SK-MEL-5 (cell line): ENCODE results near the gene SLC6A3. TPM values are rescaled to one million over a fixed set of nuclear protein-coding genes. Genes with fewer than 3 reads are reported as not detected.

ENCODE experiments used
- DNase-seq: peaks from one replicate; pipeline ENCODE4 v3.0.0-alpha.2; 2016; ENCODE audit warnings: low read depth, low spot score
- in situ Hi-C: cut with HindIII; loops from 2 replicates; pipeline ENCODE4 v1.10.0; 2016; ENCODE audit warnings: low sequenced_read_pairs, high pct_unique_total_duplicates, low pct_unique_long_range_greater_than_20kb
- total RNA-seq: library from RNA; depleted of rRNA; stranded (reverse); fragments of >200 nt; shearing (Covaris generic); gene quantifications from 2 replicates; pipeline ENCODE4 v1.2.3, GENCODE V29; 2014

Gene SLC6A3
- total RNA-seq, 1 experiment from 2014 or later, result not detected

DNA sequence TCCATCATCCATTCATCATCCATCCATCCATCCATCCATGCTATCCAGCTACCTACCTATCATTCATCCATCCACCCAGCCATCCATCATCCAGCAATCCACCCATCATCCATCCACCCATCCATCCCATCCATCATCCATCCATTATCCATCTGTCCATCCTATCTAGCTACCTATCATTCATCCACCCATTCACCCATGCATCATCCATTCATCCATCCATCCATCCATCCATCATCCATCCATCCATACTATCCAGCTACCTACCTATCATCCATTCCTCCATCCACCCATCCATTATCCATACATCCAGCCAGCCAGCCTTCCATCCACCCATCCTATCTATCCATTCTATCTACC, 26.3 kb downstream of the SLC6A3 start:
- in situ Hi-C loops, result no loop called here

GRCh38 chr5:1418238-1418920, 26.9 kb downstream of the SLC6A3 start:
- DNase-seq, result no peak
- in situ Hi-C loops, result no loop called here

More for the DNA sequence above, 26.3 kb downstream of the SLC6A3 start:
- DNase-seq, result no peak

DNA sequence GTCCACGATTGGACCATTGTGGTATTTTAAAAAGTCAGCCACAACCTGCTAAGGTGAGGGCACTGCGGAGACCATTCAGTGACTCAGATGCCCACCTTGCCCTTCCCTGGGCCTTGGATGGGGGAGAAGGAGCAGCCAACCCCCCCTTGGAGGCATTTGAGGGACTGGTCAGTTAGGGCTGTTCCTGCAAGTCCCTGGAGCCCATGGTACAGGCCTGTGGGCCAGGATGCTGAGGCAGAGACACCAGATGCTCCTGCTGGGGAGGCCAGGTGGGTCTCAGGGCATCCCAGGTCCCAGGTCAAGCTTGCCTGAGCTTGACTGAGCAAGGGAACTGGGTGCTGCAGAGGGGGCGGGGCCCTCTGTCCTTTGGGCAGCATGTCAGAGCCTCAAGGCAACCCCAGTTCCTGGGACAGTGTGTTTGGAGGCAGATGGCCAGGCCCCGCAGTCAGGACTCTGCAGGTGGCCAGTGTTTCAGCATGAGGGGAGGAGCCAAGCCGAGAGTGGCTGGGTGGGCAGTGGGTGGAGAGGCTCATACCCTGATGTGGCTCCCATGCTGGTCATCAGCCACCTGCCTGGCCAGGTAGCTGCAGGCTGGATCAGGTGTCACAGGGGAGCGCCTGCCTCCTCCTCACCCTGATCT, 27.5 kb downstream of the SLC6A3 start:
- no peak for DNase-seq
- in situ Hi-C loops, result no loop called here

DNA sequence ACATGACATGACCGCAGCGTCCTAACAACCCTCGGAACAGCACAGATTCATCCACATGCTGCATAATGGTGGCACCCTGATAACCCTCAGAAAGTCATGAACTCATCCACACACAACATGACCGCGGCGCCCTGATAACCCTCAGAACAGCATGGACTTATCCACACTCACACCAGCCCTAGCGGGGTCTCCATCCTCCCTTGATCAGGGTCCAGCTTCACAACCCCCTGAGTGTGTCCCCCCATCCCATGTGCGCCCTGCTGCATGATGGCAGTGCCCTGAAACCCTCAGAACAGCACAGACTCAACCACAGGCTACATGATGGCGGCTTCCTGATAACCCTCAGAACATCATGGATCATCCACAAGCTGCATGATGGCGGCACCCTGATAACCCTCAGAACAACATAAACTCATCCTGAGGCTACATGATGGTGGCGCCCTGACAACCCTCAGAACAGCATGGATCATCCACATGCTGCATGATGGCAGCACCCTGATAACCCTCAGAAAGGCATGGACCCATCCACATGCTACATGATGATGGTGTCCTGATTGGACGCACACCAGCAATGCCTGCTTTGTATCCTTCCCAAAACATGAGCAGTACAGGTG, 28.3 kb downstream of the SLC6A3 start:
- in situ Hi-C loops, result no loop called here
- no peak for DNase-seq

GRCh38 chr5:1415626-1416360, 29.4 kb downstream of the SLC6A3 start:
- in situ Hi-C loops, result no loop called here
- DNase-seq, result no peak

DNA sequence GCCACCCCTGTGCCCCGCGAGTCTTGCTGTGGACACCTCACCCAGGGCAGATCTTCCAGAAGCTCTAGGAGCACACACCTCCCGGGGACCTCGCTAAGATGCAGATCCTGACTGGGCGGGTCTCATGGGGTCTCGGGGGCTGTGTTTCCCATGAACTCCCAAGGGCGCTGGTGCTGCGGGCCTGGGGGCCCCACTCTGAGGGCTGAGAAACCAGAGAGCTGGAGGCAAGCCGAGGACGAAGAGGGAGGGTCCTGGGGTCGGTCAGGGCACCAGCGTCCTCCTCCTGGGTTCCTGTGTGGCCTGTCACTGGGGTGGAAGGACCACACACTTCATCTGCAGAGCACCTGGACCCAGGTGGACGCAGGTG, 30.2 kb downstream of the SLC6A3 start:
- in situ Hi-C loops, result no loop called here

DNA sequence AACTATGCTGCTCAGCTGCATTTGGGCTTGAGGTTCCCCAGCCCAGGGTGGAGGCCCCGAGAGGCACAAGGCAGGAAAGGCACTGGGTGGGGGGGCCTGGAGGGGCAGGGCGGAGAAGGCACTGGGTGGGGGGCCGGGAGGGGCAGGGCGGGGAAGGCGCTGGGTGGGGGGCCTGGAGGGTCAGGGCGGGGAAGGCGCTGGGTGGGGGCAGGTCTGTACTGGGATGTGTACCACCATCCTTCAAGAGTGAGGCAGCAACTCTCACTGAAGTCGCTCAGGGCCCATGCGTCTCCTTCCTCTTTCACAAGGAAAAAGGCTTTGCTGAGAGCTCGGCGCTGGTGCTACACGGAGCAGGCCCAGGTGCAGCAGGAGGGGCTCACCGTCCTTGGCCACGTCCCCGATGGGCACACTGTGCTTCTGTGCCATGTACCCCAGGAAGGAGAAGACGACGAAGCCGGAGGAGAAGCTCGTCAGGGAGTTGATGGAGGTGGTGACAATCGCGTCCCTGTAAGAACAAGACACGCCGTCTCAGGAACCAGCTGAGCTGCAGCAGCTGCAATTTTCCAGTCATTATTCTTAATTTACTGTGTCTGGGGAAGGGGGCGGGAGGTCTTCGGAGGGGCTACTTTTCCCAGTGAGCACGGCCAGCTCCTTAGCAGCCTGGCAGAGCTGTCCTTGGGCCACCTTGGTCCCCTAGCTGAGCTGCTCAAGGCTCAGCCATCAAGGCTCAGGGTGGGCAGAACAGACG, 30.8 kb downstream of the SLC6A3 start:
- in situ Hi-C loops, result no loop called here
- no peak for DNase-seq

More for the DNA sequence above, 30.2 kb downstream of the SLC6A3 start:
- DNase-seq, result no peak

GRCh38 chr5:1413611-1414241, 31.5 kb downstream of the SLC6A3 start:
- in situ Hi-C loops, result no loop called here
- DNase-seq, result no peak

DNA sequence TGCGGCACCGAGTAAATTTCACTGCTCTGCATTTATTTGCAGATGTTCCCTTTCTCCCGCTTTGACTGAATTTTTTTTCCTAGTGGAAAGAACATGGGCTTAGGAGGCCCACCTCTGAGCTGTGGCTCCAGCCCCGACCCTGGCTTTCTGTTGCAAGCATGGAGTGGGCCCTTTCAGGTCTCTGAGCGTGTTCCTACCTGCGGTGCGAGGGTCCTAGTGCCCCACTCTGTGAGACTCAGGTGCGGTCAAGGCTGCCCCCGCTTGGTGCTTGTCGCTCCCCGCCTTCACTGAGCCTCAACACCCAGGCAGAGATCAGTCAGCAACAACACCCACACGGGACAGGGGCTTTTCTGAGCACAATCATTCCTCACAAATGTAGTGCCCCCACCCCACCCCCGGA, 32.0 kb downstream of the SLC6A3 start:
- DNase-seq, result no peak
- in situ Hi-C loops, result no loop called here

DNA sequence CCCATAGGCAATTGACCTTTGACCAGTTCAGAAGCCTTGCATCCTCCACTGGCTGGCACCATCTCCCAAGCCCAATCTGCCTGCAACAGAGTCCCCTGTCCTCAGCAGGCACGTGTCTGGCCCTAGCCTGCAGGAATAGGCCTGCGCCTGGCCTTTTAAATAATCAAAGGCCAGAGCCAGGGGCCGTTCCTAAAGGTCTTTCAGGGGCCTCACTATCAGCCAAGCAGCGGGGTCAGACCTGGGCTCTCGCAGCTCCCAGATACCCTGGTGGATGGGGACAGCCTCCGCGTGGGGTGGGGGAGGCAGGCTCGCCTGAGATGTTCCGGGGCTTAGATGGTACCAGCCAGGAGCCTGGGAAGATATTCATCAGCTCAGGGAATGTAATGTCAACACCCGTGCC, 32.6 kb downstream of the SLC6A3 start:
- in situ Hi-C loops, result no loop called here
- no peak for DNase-seq

GRCh38 chr5:1412163-1412562, 33.1 kb downstream of the SLC6A3 start:
- in situ Hi-C loops, result no loop called here
- DNase-seq, result no peak

DNA sequence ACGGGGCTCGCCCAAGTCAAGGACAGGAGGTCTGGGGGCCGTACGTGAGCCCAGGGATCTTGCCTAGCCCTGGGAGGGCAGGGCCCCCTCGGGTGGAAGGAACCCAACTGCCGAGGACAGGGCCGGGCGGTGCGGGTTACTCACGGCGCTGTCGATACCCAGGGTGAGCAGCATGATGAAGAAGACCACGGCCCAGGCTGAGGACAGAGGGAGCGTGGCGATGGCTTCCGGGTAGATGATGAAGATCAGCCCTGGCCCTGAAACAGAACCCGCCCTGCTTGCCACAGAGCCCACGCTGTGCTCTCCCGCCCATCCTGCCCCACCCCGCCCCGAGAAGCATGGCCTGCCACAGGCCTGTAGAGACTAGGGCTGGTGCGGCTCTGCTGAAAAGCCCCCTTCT, 34.1 kb downstream of the SLC6A3 start:
- no peak for DNase-seq
- in situ Hi-C loops, result no loop called here

DNA sequence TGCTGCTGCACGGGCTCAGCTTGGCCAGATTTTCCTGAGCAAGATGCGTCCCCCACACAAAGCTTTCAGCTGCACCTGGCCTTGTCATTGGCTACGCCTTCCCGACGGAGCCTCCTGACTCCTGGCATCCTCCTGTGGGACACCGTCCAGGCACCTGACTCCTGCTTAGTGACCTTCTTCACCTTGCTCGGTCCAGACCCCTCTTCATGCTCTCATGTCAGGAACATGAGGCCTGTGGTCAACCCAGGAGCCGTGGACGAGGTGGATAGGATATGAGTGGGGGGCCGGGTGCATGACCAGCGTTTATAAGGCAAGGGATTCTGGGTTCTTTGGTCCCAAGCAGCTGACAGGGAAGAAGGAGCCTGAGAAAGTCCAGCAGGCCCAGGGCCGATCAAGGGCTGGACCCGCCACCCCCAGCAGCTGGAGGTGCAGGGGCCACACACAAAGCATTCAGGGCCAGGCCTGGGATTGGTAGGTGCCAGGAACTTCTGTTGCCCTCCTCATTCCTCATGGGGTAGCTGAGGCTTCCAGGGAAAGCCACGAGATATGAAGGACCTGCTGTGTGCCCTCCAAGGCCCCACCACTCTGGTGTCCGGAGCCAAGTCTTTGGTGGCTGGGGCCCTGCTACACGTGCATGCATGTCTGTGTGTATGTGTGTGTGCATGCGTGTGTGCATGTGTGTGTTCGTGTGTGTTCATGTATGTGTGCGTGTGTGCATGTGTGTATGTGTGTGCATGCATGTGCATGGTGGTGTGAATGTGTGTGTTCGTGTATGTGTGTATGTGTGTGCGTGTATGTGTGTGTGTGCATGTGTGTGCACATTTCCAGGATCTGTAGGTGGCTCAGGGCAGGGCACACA, 34.9 kb downstream of the SLC6A3 start:
- in situ Hi-C loops, result no loop called here
- no peak for DNase-seq

- peak; percentile 19 for DNase-seq
Measured at GRCh38 chr5:1409381-1410110, 35.7 kb downstream of the SLC6A3 start.

GRCh38 chr5:1406681-1407640, 38.3 kb downstream of the SLC6A3 start:
- no peak for DNase-seq
- in situ Hi-C loops, result no loop called here

More at GRCh38 chr5:1409381-1410110, 35.7 kb downstream of the SLC6A3 start:
- in situ Hi-C loops, result no loop called here
